Measurements from ENCODE around the gene CAMK2G.
A peak's percentile ranks its signal among the peaks of the same experiment; 100 is the strongest.
"Not testable (repeated sequence)": the region's sequence is repeated elsewhere in the genome, so short reads cannot be mapped to it uniquely, and the experiment has no call there.

The CAMK2G gene

GRCh38 chr10:73874267-73875138 is at the start of gene CAMK2G:
Gene CAMK2G (minus strand): TSS chr10:73874555. CDS start chr10:73874461, 94 bp downstream.
- Mint-ChIP-seq H3K4me1 (ENCODE audit: low read depth) (peaks cover 60% of the 10 kb centered on the region), H3K27ac (peak within 1 kb of the TSS; percentile 91)

GRCh38 chr10:73922864-73923133 is 48.4 kb upstream of the CAMK2G start:
- Mint-ChIP-seq H3K27me3 (peaks cover 51% of the 10 kb centered on the region), H3K9me3 (no peaks in the 10 kb centered on the region), H3K4me1 (ENCODE audit: low read depth) (peaks cover 32% of the 10 kb centered on the region), H3K36me3 (ENCODE audit: low read depth) (peaks cover 5% of the 10 kb centered on the region), H3K27ac (no peak overlapping the region), H3K4me3 (no peak overlapping the region)

More at GRCh38 chr10:73874267-73875138, at the start of gene CAMK2G:
- Mint-ChIP-seq H3K4me3 (peak within 1 kb of the TSS; percentile 89), H3K9me3 (no peaks in the 10 kb centered on the region), H3K27me3 (no peaks in the 10 kb centered on the region), H3K36me3 (ENCODE audit: low read depth) (no peaks in the 10 kb centered on the region)

- no peaks in the 10 kb centered on the region for H3K9me3 Mint-ChIP-seq
- peaks cover 48% of the 10 kb centered on the region for H3K27me3 Mint-ChIP-seq
- H3K4me1 Mint-ChIP-seq (ENCODE audit: low read depth) = peaks cover 32% of the 10 kb centered on the region
- H3K27ac Mint-ChIP-seq = no peak overlapping the region
- H3K36me3 Mint-ChIP-seq (ENCODE audit: low read depth) = peaks cover 5% of the 10 kb centered on the region
- no peak overlapping the region for H3K4me3 Mint-ChIP-seq
Measured at GRCh38 chr10:73922007-73922863, 47.9 kb upstream of the CAMK2G start.

DNA sequence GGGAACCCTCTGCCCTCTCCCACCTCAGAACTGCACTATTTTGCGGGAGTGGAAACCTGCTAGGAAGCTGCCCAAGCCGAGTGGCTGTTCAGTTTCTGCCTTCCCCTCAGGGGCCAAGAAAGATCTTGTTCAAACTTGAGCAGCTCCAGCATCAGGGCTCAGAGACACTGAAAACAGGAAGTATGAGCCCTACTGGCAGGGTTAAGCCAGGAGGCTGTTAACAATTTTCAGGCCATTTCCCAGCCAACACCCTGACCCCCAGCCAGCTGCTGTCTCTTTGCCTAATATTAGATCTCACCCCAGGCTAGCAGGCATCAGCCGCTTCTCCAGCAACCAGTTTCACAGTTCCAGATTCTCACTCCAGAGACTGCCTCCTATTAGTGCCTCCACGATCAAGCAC is 45.7 kb upstream of the CAMK2G start:
- H3K27me3 Mint-ChIP-seq = peaks cover 35% of the 10 kb centered on the region
- peaks cover 27% of the 10 kb centered on the region for H3K4me1 Mint-ChIP-seq (ENCODE audit: low read depth)
- H3K27ac Mint-ChIP-seq = no peak overlapping the region
- H3K9me3 Mint-ChIP-seq = no peaks in the 10 kb centered on the region
- no peak overlapping the region for H3K4me3 Mint-ChIP-seq
- peaks cover 5% of the 10 kb centered on the region for H3K36me3 Mint-ChIP-seq (ENCODE audit: low read depth)

DNA sequence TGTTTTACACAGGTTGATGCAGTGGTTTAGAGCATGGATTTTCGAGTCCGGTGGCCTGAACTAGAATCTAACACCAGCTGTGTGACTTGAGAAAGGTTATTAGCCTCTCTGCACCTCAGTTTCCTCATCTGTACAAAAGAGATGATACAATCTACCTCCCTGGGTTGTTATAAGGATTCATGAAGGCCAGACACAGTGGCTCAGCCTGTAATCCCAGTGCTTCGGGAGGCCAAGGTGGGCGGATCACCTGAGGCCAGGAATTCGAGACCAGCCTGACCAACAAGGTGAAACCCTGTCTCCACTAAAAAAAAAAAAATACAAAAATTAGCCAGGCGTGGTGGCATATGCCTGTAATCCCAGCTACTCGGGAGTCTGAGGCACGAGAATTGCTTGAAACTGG is 45.1 kb upstream of the CAMK2G start:
- not testable (repeated sequence) for H3K4me3 Mint-ChIP-seq; H3K36me3 Mint-ChIP-seq (ENCODE audit: low read depth); H3K27ac Mint-ChIP-seq; H3K9me3 Mint-ChIP-seq
- peaks cover 27% of the 10 kb centered on the region for H3K4me1 Mint-ChIP-seq (ENCODE audit: low read depth)
- H3K27me3 Mint-ChIP-seq = peaks cover 36% of the 10 kb centered on the region

GRCh38 chr10:73917566-73918305 is 43.4 kb upstream of the CAMK2G start:
- Mint-ChIP-seq H3K4me3 (no peak overlapping the region), H3K27ac (no peak overlapping the region), H3K4me1 (ENCODE audit: low read depth) (peaks cover 24% of the 10 kb centered on the region), H3K36me3 (ENCODE audit: low read depth) (peaks cover 5% of the 10 kb centered on the region), H3K27me3 (peaks cover 34% of the 10 kb centered on the region), H3K9me3 (no peaks in the 10 kb centered on the region)

GRCh38 chr10:73916761-73917470 is 42.6 kb upstream of the CAMK2G start:
- H3K4me1 Mint-ChIP-seq (ENCODE audit: low read depth) = peaks cover 18% of the 10 kb centered on the region
- H3K9me3 Mint-ChIP-seq = no peaks in the 10 kb centered on the region
- no peak overlapping the region for H3K4me3 Mint-ChIP-seq
- no peak overlapping the region for H3K27ac Mint-ChIP-seq
- peaks cover 5% of the 10 kb centered on the region for H3K36me3 Mint-ChIP-seq (ENCODE audit: low read depth)
- H3K27me3 Mint-ChIP-seq = peaks cover 35% of the 10 kb centered on the region

GRCh38 chr10:73915206-73915851 is 41.0 kb upstream of the CAMK2G start:
- no peak overlapping the region for H3K27ac Mint-ChIP-seq
- peaks cover 46% of the 10 kb centered on the region for H3K27me3 Mint-ChIP-seq
- H3K4me1 Mint-ChIP-seq (ENCODE audit: low read depth) = peaks cover 20% of the 10 kb centered on the region
- no peaks in the 10 kb centered on the region for H3K9me3 Mint-ChIP-seq
- no peak overlapping the region for H3K4me3 Mint-ChIP-seq
- peaks cover 5% of the 10 kb centered on the region for H3K36me3 Mint-ChIP-seq (ENCODE audit: low read depth)

DNA sequence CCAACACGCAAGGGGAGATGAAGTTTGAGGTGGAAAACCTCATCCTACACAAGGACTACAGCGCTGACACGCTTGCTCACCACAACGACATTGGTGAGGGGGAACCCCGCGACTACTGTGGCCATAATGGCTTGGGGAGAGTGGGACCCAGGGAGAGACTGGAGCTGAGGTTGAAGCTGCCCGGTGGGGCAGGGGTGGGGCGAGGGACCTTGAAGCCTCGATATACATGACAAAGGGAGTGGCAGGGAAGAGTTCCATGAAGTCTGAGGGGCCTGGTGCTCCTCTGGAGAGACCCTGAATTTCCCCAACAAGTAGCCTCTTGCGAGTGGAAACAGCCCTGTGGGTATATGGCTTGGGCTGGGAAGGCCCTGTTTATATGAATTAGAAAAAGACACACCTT is 39.7 kb upstream of the CAMK2G start:
- no peaks in the 10 kb centered on the region for H3K9me3 Mint-ChIP-seq
- H3K4me1 Mint-ChIP-seq (ENCODE audit: low read depth) = peaks cover 27% of the 10 kb centered on the region
- no peak overlapping the region for H3K4me3 Mint-ChIP-seq
- H3K36me3 Mint-ChIP-seq (ENCODE audit: low read depth) = peaks cover 5% of the 10 kb centered on the region
- H3K27me3 Mint-ChIP-seq = peaks cover 46% of the 10 kb centered on the region
- H3K27ac Mint-ChIP-seq = no peak overlapping the region

DNA sequence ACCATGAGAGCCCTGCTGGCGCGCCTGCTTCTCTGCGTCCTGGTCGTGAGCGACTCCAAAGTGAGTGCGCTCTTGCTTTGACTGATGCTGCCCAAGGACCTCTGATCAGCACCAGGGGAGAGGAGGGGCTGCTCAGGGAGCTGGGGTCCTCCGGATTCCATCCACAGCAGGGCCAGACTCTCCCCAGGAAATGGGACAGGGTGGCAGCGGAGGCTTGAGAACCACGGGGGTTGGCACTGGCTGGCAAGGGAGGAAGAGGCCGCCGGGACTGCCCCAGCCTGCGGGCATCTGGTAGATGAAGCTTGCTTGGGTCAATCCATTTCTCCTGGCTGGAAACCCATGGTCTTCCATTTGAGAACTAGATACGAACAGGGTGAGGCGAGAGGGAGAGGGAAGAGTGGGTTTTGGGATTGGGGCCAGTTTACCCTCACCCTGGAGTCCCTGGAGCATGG is 37.2 kb upstream of the CAMK2G start:
- Mint-ChIP-seq H3K36me3 (ENCODE audit: low read depth) (no peaks in the 10 kb centered on the region), H3K27ac (no peak overlapping the region), H3K4me1 (ENCODE audit: low read depth) (peaks cover 41% of the 10 kb centered on the region), H3K27me3 (peaks cover 61% of the 10 kb centered on the region), H3K4me3 (peak overlapping the region; percentile 85), H3K9me3 (no peaks in the 10 kb centered on the region)

GRCh38 chr10:73910764-73911552 is 36.6 kb upstream of the CAMK2G start, which contains the start of gene PLAU:
Gene PLAU (plus strand): TSS chr10:73911132. CDS start chr10:73911556, 424 bp downstream.
- Mint-ChIP-seq H3K36me3 (ENCODE audit: low read depth) (no peaks in the 10 kb centered on the region), H3K4me3 (peak within 1 kb of the TSS; percentile 85), H3K27me3 (peaks cover 61% of the 10 kb centered on the region), H3K27ac (no peak within 1 kb of the TSS), H3K9me3 (no peaks in the 10 kb centered on the region), H3K4me1 (ENCODE audit: low read depth) (peaks cover 41% of the 10 kb centered on the region)

DNA sequence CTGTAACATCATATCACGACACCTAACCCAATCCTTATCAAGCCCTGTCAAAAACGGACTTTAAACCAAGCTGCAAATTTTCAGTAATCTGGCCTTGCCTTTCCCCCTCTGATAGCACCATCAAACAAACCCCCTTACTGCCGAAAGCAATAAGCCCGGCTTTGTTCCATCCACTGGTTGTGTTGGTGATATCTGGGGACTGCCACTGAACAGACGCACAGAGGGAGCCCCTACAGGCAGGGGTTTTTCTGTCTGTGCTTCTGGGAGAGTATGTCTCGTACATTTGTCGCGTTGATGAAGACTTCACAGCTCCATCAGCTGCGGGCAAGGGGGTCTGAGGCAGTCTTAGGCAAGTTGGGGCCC is 36.0 kb upstream of the CAMK2G start:
- Mint-ChIP-seq H3K27ac (no peak overlapping the region), H3K9me3 (no peaks in the 10 kb centered on the region), H3K4me3 (peak overlapping the region; percentile 76), H3K4me1 (ENCODE audit: low read depth) (peaks cover 41% of the 10 kb centered on the region), H3K36me3 (ENCODE audit: low read depth) (no peaks in the 10 kb centered on the region), H3K27me3 (peaks cover 61% of the 10 kb centered on the region)

GRCh38 chr10:73909540-73910115 is 35.3 kb upstream of the CAMK2G start:
- Mint-ChIP-seq H3K27me3 (peaks cover 61% of the 10 kb centered on the region), H3K27ac (peak overlapping the region; percentile 74), H3K36me3 (ENCODE audit: low read depth) (no peaks in the 10 kb centered on the region), H3K4me1 (ENCODE audit: low read depth) (peaks cover 41% of the 10 kb centered on the region), H3K9me3 (no peaks in the 10 kb centered on the region), H3K4me3 (peak overlapping the region; percentile 49)

Data from stimulated activated naive CD8-positive, alpha-beta T cell treated with anti-CD3 and anti-CD28 coated beads, Interleukin-15, Interleukin-2, amounts not matched to agents 100 ng/mL and 50 ng/mL, for 24 hours (primary cell).